NCI-H187 (cell line): ENCODE measurements around the gene LRIT2.
A peak's percentile ranks its signal among the peaks of the same experiment; 100 is the strongest.
"Not testable (repeated sequence)": the region's sequence is repeated elsewhere in the genome, so short reads cannot be mapped to it uniquely, and the experiment has no call there.

Source experiments
- DNase-seq, 2 experiments: peaks; one replicate each; lab custom pipeline; 2025; lab: John Stamatoyannopoulos, UW

Gene LRIT2

GRCh38 chr10:84184517-84184916 is 40.8 kb downstream of the LRIT2 start:
- no peak for DNase-seq

DNA sequence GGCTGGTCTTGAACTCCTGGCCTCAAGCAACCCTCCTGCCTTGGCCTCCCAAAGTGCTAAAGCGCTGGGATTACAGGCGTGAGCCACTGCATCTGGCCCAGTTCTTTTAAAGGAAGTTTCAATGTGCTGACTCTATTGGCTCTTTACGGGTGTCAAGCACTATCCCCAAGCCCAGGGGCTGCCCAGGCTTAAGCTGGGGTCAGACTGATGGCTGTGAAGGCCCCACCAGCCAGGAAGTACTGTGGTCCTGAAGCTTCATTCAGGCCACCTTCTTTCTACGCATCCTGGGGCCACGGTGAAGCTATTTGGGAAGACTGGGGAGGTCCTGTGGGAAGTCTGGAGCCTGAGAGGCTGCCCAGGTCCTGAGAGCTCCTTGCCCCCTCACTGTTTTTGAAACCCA is 43.7 kb downstream of the LRIT2 start:
- no peak for DNase-seq

DNA sequence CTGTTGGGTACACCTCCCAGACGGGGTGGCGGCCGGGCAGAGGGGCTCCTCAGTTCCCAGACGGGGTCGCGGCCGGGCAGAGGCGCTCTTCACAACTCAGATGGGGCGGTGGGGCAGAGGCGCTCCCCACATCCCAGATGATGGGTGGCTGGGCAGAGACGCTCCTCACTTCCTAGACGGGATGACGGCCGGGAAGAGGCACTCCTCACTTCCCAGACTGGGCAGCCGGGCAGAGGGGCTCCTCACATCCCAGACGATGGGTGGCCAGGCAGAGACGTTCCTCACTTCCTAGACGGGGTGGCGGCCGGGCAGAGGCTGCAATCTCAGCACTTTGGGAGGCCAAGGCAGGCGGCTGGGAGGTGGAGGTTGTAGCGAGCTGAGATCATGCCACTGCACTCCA is 45.0 kb downstream of the LRIT2 start:
- not testable (repeated sequence) for DNase-seq

- peak; percentile 44 to 55 for DNase-seq
Observed at GRCh38 chr10:84179059-84179710, 46.2 kb downstream of the LRIT2 start.

DNA sequence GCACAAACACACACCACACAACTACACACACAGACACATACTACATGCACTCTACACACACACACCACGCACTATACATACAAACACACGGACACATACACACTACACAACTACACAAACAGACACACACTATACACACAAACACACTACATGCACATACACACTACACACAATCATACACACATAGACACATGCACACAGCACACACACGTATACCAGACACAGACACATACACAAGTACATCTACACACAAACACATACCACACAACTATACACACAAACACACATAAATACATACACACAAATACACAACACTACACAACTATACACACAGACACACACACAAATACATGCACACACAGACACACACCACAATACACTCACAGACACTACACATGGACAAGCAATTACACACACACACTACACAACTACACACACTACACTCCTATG is 47.2 kb downstream of the LRIT2 start:
- no peak for DNase-seq

GRCh38 chr10:84177541-84178141 is 47.7 kb downstream of the LRIT2 start:
- no peak for DNase-seq

- no peak for DNase-seq
Observed at GRCh38 chr10:84176836-84177474, 48.4 kb downstream of the LRIT2 start.

DNA sequence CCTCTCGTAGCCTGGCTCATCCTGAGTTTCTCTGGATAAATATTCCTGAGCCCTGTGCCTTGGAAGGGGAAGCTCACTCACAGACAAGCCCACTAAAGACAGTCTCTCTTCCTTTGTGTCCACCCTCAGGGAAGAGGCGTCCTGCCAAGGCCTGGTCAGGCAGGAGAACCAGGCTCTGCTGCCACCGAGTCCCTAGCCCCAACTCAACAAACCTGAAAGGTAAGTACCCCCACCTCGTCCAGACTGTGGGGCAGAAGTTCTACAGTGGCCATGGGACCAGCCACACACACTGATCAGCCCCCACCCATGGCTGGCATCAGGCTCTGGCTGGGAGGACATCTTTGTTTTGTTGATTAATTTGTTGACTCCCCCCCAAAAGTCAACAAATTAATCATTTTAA is 49.0 kb downstream of the LRIT2 start:
- no peak for DNase-seq

- no peak for DNase-seq
Observed at GRCh38 chr10:84175436-84175835, 49.9 kb downstream of the LRIT2 start.

GRCh38 chr10:84173501-84173929 is 51.8 kb downstream of the LRIT2 start, which contains the start of gene GPR15LG:
Gene GPR15LG, plus strand, starts transcription at chr10:84173801. Its CDS starts 51 bp downstream, at chr10:84173852.
- DNase-seq, result no peak

GRCh38 chr10:84172467-84173356 is 52.6 kb downstream of the LRIT2 start:
- no peak for DNase-seq

- not testable (repeated sequence) for DNase-seq
Observed at GRCh38 chr10:84171700-84172466, 53.5 kb downstream of the LRIT2 start.

GRCh38 chr10:84171237-84171636 is 54.1 kb downstream of the LRIT2 start:
- DNase-seq, result not testable (repeated sequence)
